Left ventricle myocardium superior (tissue), 1 donor: Measurements from ENCODE around the gene DOCK9. TPM values are rescaled to one million over a fixed set of nuclear protein-coding genes. Genes with fewer than 3 reads are reported as not detected.

Experiments
- ATAC-seq: fragments of 200-7000 bp; cut with Tn5 transposase; one replicate; pipeline ENCODE4 v1.9.1; 2020; ENCODE audit warnings: mild to moderate bottlenecking, moderate library complexity
- DNase-seq: peaks from one replicate; pipeline ENCODE4 v3.0.0-alpha.2; 2020
- intact Hi-C: fragments of 100-400 bp; cut with micrococcal nuclease; formaldehyde crosslinking; loops from one replicate; pipeline ENCODE4 v1.11.0; 2022
- total RNA-seq: library from RNA; stranded (reverse); fragmentation: NEBNext Ultra II Directional; extraction: Animal tissue kit (Norgen Biotek cat#: 25700); gene quantifications from one replicate; pipeline ENCODE4 v1.2.1, GENCODE V29; 2021
- donor health status: DM: no; HTN: yes; CAD: no; lungs with severe emphysema.

Gene DOCK9
- total RNA-seq, 1 donor from 2014 or later, result 39.6 TPM

- ATAC-seq (no peak), DNase-seq (no peak)
- intact Hi-C loops, result no loop called here
Observed at GRCh38 chr13:98794498-98794897, 183.4 kb downstream of the DOCK9 start.

GRCh38 chr13:98792785-98793495 lies 184.9 kb downstream of the DOCK9 start:
- no peak for ATAC-seq
- DNase-seq, result no peak
- intact Hi-C loops, result no loop called here

- no peak for ATAC-seq
- no peak for DNase-seq
- intact Hi-C loops, result no loop called here
Observed at GRCh38 chr13:98792321-98792720, 185.5 kb downstream of the DOCK9 start.

- no peak for ATAC-seq
- intact Hi-C loops, result no loop called here
Observed at GRCh38 chr13:98791611-98792010, 186.3 kb downstream of the DOCK9 start.

GRCh38 chr13:98787996-98788395 lies 189.9 kb downstream of the DOCK9 start:
- no peak for DNase-seq
- intact Hi-C loops, result no loop called here
- ATAC-seq, result no peak

More at GRCh38 chr13:98791611-98792010, 186.3 kb downstream of the DOCK9 start:
- DNase-seq, result no peak

GRCh38 chr13:98787173-98787572 lies 190.7 kb downstream of the DOCK9 start:
- ATAC-seq, result no peak
- intact Hi-C loops, result no loop called here
- DNase-seq, result no peak

- no peak for DNase-seq
- intact Hi-C loops, result no loop called here
- ATAC-seq, result no peak
Observed at GRCh38 chr13:98786023-98786422, 191.8 kb downstream of the DOCK9 start.

- intact Hi-C loops, result no loop called here
- DNase-seq (no peak), ATAC-seq (no peak)
Observed at GRCh38 chr13:98785405-98785804, 192.5 kb downstream of the DOCK9 start.

- intact Hi-C loops, result no loop called here
- no peak for DNase-seq
Observed at GRCh38 chr13:98784666-98785065, 193.2 kb downstream of the DOCK9 start.

GRCh38 chr13:98783856-98784478 lies 193.9 kb downstream of the DOCK9 start:
- DNase-seq, result no peak
- no peak for ATAC-seq
- intact Hi-C loops, result no loop called here

More at GRCh38 chr13:98784666-98785065, 193.2 kb downstream of the DOCK9 start:
- no peak for ATAC-seq

- no peak for DNase-seq
- ATAC-seq, result no peak
Observed at GRCh38 chr13:98782654-98783053, 195.2 kb downstream of the DOCK9 start.

GRCh38 chr13:98781905-98782304 lies 196.0 kb downstream of the DOCK9 start:
- DNase-seq, result no peak
- intact Hi-C loops, result no loop called here
- ATAC-seq, result no peak

More at GRCh38 chr13:98782654-98783053, 195.2 kb downstream of the DOCK9 start:
- intact Hi-C loops, result no loop called here

- ATAC-seq (no peak), DNase-seq (no peak)
- intact Hi-C loops, result no loop called here
Observed at GRCh38 chr13:98781470-98781869, 196.4 kb downstream of the DOCK9 start.

- intact Hi-C loops, result no loop called here
- no peak for ATAC-seq
- no peak for DNase-seq
Observed at GRCh38 chr13:98781045-98781444, 196.8 kb downstream of the DOCK9 start.

GRCh38 chr13:98780451-98780850 lies 197.4 kb downstream of the DOCK9 start:
- no peak for DNase-seq
- ATAC-seq, result no peak
- intact Hi-C loops, result no loop called here

- intact Hi-C loops, result no loop called here
- DNase-seq (no peak), ATAC-seq (no peak)
Observed at GRCh38 chr13:98779695-98780094, 198.2 kb downstream of the DOCK9 start.

- DNase-seq (no peak), ATAC-seq (no peak)
- intact Hi-C loops, result no loop called here
Observed at GRCh38 chr13:98778749-98779148, 199.1 kb downstream of the DOCK9 start.

GRCh38 chr13:98776644-98777043 lies 201.2 kb downstream of the DOCK9 start:
- DNase-seq (no peak), ATAC-seq (no peak)
- intact Hi-C loops, result no loop called here

GRCh38 chr13:98775844-98776598 lies 201.8 kb downstream of the DOCK9 start:
- DNase-seq (no peak), ATAC-seq (no peak)
- intact Hi-C loops, result no loop called here

- ATAC-seq (no peak), DNase-seq (no peak)
- intact Hi-C loops, result no loop called here
Observed at GRCh38 chr13:98775386-98775785, 202.5 kb downstream of the DOCK9 start.
